Hematopoietic multipotent progenitor cell treated with erythropoietin and hydrocortisone succinate and interleukin-3 and kit ligand, for 15 days (in vitro differentiated cells): ENCODE data around the gene DCUN1D4.
A peak's percentile ranks its signal among the peaks of the same experiment; 100 is the strongest.
"Not testable (repeated sequence)": the region's sequence is repeated elsewhere in the genome, so short reads cannot be mapped to it uniquely, and the experiment has no call there.

ENCODE experiments used
- DNase-seq: peaks from one replicate; pipeline ENCODE4 v3.0.0-alpha.2; 2015; ENCODE audit warnings: low spot score

Gene DCUN1D4

GRCh38 chr4:51855270-51855669 lies 12.3 kb downstream of the DCUN1D4 start:
- DNase-seq, result no peak

DNA sequence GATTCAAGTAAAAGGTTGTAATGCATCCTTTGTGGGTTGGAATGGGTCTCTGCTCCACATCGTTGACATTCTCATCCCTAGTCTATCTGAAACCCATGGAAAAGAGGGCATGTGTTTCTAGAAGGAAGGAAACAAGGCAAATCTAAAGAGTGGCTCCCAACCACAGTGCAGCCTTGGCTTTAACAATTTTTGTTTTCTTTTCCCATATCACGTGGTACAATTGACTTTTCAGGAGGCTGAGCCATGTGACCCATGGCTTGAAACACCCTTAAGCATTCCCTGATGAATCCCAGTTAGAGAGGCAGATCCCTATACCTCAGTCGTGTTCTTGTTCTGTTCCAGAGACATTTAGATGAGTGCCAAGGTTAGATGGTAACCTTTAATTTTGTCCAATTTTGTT lies 12.8 kb downstream of the DCUN1D4 start:
- DNase-seq, result no peak

GRCh38 chr4:51858605-51859202 lies 15.8 kb downstream of the DCUN1D4 start:
- no peak for DNase-seq

DNA sequence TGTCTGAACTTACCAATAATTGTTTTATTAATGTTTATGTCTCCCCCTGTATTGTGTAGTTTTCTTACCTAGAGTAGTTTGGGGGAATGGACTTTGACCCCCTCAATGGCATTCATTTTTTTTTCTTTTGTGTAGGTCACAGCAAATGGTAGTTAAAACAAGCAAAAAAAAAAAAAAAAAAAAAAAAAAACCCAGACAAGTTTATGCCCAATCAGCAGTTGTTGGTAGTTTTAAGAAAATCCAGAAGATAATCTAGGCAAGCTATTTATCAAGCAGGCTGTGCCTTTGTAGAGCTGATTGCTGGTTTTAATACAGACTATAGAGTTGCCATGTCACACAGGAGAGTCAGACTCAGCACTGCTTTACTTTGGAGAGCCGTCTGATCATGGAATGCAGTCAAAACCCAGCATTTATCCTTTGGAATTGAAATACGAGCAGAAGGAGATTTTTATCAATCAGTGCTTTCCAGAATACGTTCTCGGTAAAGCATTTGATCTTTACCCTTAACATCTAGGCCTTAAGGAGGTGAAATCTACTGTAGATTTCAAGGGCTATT lies 16.6 kb downstream of the DCUN1D4 start:
- DNase-seq, result no peak

- DNase-seq, result no peak
These were observed 19.2 kb downstream of the DCUN1D4 start for GRCh38 chr4:51862199-51862598.

GRCh38 chr4:51862781-51863180 lies 19.8 kb downstream of the DCUN1D4 start:
- DNase-seq, result no peak

- no peak for DNase-seq
These were observed 22.8 kb downstream of the DCUN1D4 start for GRCh38 chr4:51865717-51866116.

DNA sequence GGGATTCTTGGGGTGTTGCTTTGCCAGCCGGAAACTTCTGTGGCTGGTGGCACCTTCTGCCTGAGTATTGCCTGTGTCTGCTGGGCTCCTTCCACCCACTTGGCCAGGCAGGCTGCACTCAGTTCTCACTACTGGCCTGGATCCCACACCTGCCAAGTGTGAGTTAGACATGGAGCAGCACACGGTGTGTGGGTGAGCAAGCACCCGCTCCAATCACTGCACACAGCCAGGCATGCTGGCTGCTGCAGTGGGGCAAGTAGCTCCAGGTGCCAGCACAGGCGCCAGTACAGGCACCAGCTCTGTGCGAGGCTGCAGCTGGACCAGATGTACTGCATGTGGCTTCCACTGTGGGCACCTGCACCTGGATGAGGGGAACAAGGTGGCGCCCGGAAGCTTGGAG lies 23.9 kb downstream of the DCUN1D4 start:
- no peak for DNase-seq

DNA sequence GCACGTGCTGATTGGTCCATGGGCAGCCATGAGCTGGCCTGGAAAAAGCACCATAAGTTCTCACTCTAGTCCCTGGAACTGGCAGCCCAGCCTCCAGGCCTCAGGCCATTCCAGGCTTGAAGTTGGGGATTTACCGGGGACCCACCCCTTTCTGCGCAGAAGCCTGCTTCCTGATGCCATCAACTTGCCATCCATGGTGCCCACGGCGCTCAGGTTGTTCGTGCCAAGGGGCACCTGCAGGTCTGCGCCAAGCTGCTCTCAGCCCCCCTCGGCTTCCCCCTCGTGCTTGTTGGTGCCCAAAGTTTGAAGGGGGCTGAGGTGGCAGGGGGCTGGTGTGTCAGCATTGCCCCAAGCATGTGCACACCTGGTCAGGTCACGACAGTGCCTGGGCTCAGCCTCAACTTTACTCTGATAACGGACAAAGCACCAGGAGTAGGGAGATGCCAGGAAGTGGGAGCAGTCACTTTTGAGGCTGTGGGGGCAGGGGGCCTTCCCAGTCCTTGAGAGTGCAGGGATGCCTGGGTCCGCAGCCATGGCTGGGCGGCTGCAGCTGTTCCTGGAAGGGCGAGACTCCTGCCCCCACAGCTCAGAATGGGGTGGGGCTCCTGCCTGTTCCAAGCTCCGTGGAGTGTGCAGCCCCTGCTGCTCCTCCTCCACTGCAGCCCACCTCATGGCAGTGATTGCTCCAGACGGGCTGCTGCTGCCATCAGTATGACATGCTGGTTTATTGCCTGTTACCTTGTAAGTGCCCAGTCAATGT lies 24.9 kb downstream of the DCUN1D4 start:
- no peak for DNase-seq

DNA sequence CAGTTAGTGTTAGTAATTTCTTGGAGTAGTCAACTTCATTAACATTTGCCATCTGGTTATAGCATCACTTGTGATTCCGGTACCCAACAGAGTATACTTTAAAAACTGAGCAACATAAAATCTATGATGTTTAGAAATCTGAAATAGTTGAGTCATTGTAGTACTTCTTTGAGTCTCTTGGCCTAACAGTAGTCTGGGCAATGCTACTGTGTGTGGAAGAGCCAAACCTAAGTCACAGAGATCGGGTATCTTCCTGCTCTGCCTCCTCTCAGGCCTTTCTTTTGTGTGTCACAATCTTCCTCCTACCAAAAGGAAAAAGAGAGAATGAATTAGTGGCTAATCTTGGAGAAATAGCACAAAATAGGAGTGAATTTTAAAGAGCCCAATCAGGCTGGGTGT lies 25.5 kb downstream of the DCUN1D4 start:
- DNase-seq, result no peak

DNA sequence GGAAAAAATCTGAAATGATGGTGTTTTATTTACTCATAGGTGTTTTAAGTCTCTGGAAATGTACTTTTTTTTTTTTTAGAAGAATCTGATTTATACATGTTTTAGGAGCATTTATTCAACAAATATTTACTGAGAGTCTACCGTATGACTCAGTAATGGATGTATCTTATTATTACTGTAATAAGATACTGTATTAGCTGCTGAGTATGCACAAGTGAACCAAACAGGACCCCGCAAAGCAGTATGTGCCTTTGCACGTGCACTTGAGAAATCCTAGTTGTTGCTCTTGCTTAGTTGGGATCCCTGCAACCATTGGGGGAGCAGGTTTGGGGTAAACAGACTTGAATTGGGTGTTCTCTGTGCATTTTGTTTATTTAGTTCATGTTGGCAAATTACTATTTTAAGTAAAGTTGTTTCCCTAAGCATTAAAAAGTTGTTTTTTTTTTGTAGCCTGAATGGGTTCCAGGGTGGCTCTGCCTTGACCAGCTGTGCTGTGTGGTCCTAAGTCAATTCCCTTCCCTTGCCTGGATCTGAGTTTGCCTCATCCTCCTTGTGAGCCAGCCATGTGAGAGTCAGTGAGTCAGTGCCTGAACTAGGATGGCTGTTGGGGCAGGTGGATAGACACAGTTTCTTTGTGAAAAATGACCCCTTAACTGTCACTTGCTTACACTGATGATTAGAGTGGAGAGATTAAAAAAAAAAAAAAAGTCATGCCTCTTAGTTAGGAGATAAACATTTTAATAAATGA lies 27.7 kb downstream of the DCUN1D4 start:
- DNase-seq, result no peak

DNA sequence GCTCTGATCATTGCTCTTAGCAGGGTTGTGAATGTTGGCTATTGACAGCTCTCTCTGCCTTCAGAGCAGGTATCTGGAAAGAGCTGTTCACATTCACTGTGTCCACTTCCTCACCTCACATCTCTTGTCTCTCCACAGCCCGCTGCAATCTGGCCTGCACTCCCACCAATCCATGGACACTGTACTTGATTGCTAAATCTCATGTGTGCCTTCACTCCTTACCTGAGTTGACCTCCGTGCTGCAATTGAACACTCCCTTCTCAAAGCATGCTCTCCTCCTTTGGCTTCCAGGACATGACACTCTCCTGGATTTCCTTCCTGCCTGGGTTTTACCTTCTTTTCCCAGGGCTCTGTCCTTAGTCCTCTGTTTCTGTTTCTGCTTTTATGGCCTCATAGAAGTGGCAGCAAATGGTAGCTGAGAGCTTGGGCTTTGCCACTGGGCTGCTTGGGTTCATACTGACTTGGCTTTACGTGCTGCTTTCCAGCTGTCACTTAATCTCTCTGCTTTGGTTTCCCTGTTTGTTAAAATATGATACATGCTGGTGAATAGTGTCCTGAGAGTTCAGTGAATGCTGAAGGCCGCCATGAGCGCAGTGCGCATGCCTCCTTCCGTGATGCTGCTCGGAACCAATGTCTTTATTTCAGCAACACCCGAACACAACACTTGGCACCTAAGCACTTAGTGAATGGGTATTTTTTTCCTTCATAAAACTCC lies 29.5 kb downstream of the DCUN1D4 start:
- DNase-seq, result no peak

DNA sequence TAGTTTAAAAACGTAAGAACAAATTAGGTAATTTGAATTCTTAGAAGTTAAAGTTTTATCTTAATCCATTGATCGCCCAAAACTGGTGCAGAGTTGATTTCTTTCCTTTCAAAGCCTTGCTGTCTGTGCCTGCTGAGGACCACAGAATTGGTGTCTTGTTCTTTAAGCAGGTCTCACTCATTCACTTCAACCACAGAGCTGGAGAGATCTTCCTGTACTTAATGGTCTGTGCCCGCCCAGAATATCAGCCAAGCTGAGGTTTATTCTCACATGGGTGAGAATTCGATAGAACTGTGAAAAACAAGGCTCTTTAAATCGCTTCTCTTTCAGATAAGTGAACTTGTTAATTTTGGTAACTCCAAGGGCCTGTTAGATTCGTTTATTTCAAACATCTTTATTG lies 31.6 kb downstream of the DCUN1D4 start:
- DNase-seq, result no peak

DNA sequence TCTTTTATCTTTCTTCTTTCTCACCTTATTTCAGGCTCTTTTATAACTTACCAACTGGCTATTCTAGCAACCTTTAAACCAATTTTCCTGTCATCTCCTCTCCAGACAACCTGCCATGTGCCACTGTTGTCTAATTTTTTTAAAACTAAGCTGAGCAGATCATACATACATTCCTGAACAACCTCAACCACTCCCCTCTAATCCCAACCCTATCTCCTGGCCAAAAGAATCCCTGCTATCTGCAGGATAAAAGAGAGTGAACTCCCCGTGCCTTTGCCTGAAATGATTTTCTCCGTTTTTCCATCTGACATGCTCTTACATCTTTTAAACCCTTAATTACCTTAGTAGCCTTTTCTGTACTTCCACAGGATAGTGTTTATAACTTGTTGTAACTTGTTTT lies 35.5 kb downstream of the DCUN1D4 start:
- no peak for DNase-seq

DNA sequence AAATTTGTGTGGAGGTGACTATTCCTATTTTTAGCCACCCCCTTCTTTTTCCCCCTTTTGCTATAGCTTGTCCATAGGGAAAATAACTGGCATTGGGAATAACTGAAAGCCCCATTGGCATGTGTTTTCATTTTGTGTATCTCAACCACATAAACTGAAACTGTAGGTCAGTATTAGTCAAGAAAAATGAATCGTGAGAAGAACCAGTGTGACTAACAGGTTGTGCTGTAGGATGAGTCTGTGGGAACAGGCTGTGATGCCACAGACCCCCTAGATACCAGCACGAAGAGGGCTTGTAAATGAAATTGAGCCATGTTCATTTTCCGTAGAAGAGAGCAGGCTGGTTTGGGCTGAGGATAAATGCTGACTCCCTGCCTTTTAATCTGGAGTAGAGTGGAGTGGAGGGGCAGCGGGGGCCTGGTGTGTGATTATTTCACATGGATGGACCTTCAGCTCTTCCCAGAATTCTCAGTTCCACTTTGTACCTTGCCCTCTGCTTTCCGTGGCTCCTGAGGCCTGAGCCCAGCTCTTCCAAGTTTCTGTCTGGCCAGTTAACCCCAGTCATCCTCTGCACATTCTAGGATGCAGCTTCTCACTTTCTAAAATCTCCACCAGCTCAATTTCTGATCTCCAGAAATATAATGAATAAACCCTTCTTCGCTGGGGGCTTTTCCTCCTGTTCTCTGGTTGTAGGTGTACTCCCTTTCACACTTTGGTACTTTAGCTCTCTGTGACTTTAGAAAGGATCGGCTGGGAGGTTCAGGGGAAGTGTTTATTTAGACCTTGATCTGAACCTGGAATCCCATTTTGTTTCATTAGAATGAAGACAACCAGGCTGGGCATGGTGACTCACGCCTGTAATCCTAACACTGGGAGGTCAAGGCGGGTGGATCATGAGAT lies 37.3 kb downstream of the DCUN1D4 start:
- no peak for DNase-seq

DNA sequence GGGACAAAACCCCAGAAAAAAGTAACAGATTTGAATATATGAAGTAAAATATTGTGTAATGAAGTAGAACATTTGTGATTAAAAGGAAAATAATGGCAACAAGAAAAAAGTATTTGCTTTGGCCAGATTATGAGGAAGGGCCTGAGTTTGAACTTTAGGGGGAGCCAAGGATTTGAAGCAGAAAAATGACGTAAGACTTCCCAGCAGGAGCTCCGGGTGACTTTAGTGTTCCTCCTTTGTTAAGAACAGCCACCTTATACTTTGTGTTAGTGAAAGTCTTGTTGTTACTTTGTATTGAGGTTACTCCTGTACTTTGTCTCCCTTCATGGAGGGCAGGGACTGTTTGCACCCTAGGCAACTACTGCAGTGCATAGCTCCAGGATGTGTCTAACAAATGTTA lies 41.1 kb downstream of the DCUN1D4 start:
- no peak for DNase-seq

DNA sequence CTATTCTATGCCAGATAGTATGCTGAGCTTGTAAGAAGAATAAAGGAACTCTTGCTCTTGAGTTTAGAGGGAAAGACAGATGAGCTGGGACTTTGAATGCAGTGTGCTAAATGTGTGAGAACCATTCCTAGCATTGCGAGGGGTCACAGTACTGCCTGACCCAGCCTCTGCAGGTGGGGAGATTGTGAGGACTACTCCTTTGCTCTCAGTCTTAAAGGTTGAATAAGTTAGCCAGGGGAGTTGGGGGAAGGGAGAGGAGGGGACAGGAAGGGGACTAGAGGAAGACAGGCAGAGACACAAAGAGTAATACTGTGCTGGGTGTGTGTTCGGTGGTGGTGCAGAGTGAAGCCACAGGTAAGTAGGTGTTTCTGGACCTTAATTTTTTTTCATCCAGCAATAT lies 41.7 kb downstream of the DCUN1D4 start:
- DNase-seq, result no peak

DNA sequence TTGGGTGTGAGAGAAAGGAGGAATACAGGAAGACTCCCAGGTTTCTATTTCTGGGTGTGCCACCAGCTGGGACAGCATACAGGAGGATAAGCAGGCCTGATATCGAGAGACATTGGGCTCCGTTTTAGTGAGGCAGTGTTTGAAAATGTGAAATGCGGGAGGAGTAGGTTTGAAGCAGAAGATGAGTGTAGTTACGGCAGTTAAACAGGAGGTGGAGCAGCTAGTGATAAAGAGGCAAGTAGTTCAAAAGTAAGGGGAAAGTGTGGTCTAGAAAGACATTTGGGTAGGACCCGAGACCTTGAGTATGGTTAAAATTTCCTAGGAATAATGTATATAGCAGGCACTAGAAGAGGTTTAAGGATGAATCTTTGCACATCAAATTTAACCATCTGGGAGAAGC lies 42.4 kb downstream of the DCUN1D4 start:
- peak; percentile 30 for DNase-seq

GRCh38 chr4:51890760-51891159 lies 47.8 kb downstream of the DCUN1D4 start:
- DNase-seq, result no peak

DNA sequence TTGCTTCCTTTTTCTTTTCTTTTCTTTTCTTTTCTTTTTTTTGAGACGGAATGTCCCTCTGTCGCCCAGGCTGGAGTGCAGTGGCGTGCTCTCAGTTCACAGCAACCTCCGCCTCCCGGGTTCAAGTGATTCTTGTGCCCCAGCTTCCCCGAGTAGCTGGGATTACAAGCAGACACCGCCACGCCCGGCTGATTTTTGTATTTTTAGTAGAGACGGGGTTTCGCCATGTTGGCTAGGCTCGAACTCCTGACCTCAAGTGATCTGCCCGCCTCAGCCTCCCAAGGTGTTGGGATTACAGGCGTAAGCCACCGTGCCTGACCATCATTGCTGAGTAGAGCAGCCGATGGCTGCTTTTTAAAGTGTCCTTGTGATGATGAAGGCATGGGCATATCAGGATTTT lies 50.4 kb downstream of the DCUN1D4 start:
- DNase-seq, result not testable (repeated sequence)

DNA sequence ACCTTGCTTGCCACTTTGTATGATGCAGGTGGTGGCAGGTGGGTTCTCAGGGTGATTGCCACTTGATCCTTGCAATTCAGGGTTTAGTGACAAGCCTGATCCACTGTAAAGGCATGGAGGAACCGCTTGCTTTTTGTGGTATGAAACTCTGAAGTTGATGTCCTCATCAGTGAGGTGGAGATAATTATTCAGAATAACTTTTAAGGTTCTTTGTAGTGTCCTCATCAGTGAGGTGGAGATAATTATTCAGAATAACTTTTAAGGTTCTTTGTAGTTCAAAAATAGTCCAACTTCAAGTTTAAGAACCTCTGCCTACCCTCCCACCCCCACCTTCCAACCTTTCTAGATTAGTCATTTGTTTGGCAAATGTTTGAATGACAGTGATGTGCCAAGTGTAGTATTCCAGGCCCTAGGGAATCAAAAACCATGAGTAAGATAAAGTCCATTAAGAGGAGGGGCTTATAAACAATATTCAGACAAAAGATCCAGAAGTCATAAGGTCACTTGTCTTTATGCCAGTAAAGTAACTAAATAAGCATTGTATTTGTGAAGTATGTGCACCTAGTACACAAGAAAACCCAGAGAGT lies 51.2 kb downstream of the DCUN1D4 start:
- no peak for DNase-seq
